Measurements from ENCODE around the gene DNAJC5G. TPM values are rescaled to one million over a fixed set of nuclear protein-coding genes. Genes with fewer than 3 reads are reported as not detected.
A peak's percentile ranks its signal among the peaks of the same experiment; 100 is the strongest.

DNAJC5G gene
- total and polyA plus RNA-seq, 9 of the 15 experiments (the other 6 are each of a cell fraction or from before 2014, with no cell fraction given), result not detected

GRCh38 chr2:27322766-27323595 is 47.7 kb downstream of the DNAJC5G start, which contains the start of gene MPV17 (continued):
- no peak for TF ChIP-seq RREB1 (CRISPR knock-in tag; IDR thresholded peaks at IDR 0.05)
- no peak for TF ChIP-seq RFX5 (IDR thresholded peaks at IDR 0.05; ENCODE audit: low read depth, low read length)
- TF ChIP-seq ZNF778 (CRISPR knock-in tag; IDR thresholded peaks at IDR 0.05), result no peak
- no peak for TF ChIP-seq CSDE1 (IDR thresholded peaks at IDR 0.05)
- TF ChIP-seq ADNP (tag; IDR thresholded peaks at IDR 0.05), result no peak
- no peak for TF ChIP-seq SIRT6 (IDR thresholded peaks at IDR 0.05; ENCODE audit: low read depth, low read length)
- no peak for TF ChIP-seq CTCF (IDR thresholded peaks at IDR 0.05 in 2 of 3, conservative IDR thresholded peaks at IDR 0.05 in 1 of 3; ENCODE audit: insufficient read depth in 2 of 3, low read depth in 1 of 3, low read length in 3 of 3)
- no peak for TF ChIP-seq NCOA2 (IDR thresholded peaks at IDR 0.05; ENCODE audit: partially characterized antibody in 2 of 2)
- TF ChIP-seq ZNF717 (CRISPR knock-in tag; IDR thresholded peaks at IDR 0.05), result no peak
- no peak for TF ChIP-seq PRMT5 (CRISPR knock-in tag; IDR thresholded peaks at IDR 0.05)
- no peak for TF ChIP-seq DMBX1 (CRISPR knock-in tag; IDR thresholded peaks at IDR 0.05; ENCODE audit: borderline replicate concordance)
- TF ChIP-seq E2F3 (CRISPR knock-in tag; IDR thresholded peaks at IDR 0.05), result peak; percentile 27; the same call in 1 of the 2 replicates
- peak; percentile 83 for TF ChIP-seq HMBOX1 (IDR thresholded peaks at IDR 0.05)
- peak; percentile 35 for TF ChIP-seq RB1 (IDR thresholded peaks at IDR 0.05; ENCODE audit: low read depth)
- TF ChIP-seq TCF3 (CRISPR knock-in tag; IDR thresholded peaks at IDR 0.05), result no peak; the same call in 1 of the 2 replicates
- TF ChIP-seq MLX (CRISPR knock-in tag; conservative IDR thresholded peaks at IDR 0.05), result 0 out of 4 replicates have a peak, but pooled peaks of 1 of the 2 experiments have one; percentile 29
- peak; percentile 80; the same call in 1 of the 2 replicates for TF ChIP-seq ZC3H4 (CRISPR knock-in tag; IDR thresholded peaks at IDR 0.05; ENCODE audit: borderline replicate concordance)
- peak; percentile 84 for TF ChIP-seq SP1 (CRISPR knock-in tag; IDR thresholded peaks at IDR 0.05)
- TF ChIP-seq XRCC5 (IDR thresholded peaks at IDR 0.05; ENCODE audit: low read depth, low read length), result no peak

Data from K562 (cell line).